Measurements from ENCODE around the gene VIPR2. TPM values are rescaled to one million over a fixed set of nuclear protein-coding genes. Genes with fewer than 3 reads are reported as not detected.

VIPR2 gene
- total RNA-seq, 3 donors from 2014 or later = 0.48 to 14.0 (median 4.6) TPM

DNA sequence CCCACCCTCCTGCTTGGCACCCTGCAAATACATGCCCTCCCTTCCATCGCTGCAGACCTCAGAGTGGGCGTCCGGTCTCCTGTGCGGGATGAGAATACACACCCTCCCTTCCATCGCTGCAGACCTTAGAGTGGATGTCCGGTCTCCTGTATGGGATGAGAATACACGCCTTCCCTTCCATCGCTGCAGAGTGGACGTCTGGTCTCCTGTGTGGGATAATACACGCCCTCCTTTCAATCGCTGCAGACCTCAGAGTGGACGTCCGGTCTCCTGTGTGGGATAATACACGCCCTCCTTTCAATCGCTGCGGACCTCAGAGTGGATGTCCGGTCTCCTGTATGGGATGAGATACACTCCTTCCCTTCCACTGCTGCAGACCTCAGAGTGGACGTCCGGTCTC lies 128.1 kb downstream of the VIPR2 start:
- H3K36me3 ChIP-seq = no peaks in the 10 kb centered on the region
- no peaks in the 10 kb centered on the region for H3K27me3 ChIP-seq
- H3K27ac ChIP-seq = peak overlapping the region in 1 of 2 donors; percentile 84
- no peaks in the 10 kb centered on the region for H3K9me3 ChIP-seq
- no peak for DNase-seq (ENCODE audit: low spot score in 2 of 2)
- no peak overlapping the region for H3K4me3 ChIP-seq
- intact Hi-C loops (cut with DNase I; ENCODE audit: low total_unique reads) = no loop called here
- peaks cover 9 to 18% of the 10 kb centered on the region in 2 donors for H3K4me1 ChIP-seq
- TF ChIP-seq POLR2A (IDR thresholded peaks at IDR 0.05) = no peak
- no peak for TF ChIP-seq POLR2AphosphoS5 (IDR thresholded peaks at IDR 0.05)
- TF ChIP-seq, protein P1, sequence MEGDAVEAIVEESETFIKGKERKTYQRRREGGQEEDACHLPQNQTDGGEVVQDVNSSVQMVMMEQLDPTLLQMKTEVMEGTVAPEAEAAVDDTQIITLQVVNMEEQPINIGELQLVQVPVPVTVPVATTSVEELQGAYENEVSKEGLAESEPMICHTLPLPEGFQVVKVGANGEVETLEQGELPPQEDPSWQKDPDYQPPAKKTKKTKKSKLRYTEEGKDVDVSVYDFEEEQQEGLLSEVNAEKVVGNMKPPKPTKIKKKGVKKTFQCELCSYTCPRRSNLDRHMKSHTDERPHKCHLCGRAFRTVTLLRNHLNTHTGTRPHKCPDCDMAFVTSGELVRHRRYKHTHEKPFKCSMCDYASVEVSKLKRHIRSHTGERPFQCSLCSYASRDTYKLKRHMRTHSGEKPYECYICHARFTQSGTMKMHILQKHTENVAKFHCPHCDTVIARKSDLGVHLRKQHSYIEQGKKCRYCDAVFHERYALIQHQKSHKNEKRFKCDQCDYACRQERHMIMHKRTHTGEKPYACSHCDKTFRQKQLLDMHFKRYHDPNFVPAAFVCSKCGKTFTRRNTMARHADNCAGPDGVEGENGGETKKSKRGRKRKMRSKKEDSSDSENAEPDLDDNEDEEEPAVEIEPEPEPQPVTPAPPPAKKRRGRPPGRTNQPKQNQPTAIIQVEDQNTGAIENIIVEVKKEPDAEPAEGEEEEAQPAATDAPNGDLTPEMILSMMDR (IDR thresholded peaks at IDR 0.05) = no peak

DNA sequence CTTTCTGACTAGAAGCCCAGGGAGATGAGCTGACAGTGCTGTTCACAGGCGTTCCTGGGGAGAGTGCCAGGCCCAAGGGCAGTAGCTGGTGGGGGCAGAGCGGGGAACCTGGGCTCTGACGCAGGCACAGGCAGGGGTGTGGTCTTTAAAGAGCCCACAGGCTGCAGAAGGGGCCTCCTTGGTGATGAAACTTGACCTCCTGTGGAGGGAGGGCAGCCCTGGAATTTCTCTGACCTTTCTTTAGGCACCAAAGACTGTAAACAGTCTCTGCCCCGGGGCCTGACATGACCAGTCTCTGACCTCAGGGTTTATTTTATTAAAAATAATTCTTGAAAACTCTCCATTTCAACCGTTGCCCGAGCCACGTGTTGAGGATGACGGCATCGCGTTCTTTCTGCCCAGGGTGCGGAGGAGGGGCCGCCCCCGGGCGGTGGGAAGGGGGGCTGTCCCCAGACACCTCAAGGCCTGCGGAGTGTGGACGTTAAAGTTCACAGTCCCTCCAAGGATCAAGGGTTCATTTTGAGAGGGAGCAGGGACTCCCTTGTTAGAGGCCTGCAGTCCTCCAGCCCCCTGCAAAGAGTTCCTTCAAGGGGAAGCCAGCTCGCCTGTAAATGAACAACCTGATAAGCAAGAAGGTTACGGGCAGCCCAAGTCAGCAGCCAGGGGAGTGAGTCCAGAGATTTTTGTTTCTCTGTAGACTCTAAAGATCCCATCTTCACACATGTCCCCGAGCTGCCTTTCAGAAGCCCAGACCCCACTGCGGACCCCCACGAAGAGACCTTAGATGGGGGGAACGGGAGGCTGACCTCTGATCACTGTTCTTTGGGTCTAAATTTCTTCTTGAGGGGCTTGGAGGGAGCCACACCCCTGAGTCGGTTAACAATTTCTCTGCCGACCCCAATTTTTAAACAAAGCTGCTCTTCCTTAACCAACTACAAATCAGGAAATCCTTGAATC lies 128.9 kb downstream of the VIPR2 start:
- Histone ChIP-seq H3K9me3 (no peaks in the 10 kb centered on the region), H3K4me1 (peaks cover 9 to 18% of the 10 kb centered on the region in 2 donors), H3K36me3 (no peaks in the 10 kb centered on the region), H3K27me3 (no peaks in the 10 kb centered on the region), H3K27ac (peak overlapping the region; percentile 84 to 91), H3K4me3 (no peak overlapping the region)
- intact Hi-C loops (cut with DNase I; ENCODE audit: low total_unique reads) = no loop called here
- peak in 1 of 2 donors; percentile 89 for DNase-seq (ENCODE audit: low spot score in 2 of 2)
- TF ChIP-seq POLR2AphosphoS5 (IDR thresholded peaks at IDR 0.05) = peak in 2 of 3 donors; percentile 11 to 28
- TF ChIP-seq, protein P1 (IDR thresholded peaks at IDR 0.05) = no peak

DNA sequence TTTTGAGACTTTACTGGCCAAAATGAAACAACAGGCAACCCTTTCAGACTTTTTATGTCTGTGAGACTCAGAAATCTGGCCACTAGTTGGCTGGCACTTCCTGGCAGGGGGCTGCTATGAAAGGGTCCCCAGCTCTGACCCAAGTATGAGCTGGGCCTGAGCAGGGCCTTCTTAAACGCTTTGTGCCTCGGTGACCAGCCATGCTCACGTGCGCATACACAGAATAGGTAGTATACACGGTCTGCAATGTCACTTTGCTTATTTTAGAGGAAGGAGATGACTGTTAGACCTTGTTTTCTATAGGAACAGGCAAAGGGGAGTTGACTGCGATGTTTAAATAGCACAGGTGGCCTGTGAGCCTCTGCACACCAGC lies 129.6 kb downstream of the VIPR2 start:
- Histone ChIP-seq H3K36me3 (no peaks in the 10 kb centered on the region), H3K9me3 (no peaks in the 10 kb centered on the region), H3K4me1 (peaks cover 9 to 18% of the 10 kb centered on the region in 2 donors), H3K4me3 (no peak overlapping the region), H3K27me3 (no peaks in the 10 kb centered on the region), H3K27ac (peak overlapping the region; percentile 84 to 91)
- TF ChIP-seq, protein P1 (IDR thresholded peaks at IDR 0.05) = no peak
- no peak for TF ChIP-seq POLR2AphosphoS5 (IDR thresholded peaks at IDR 0.05)
- no peak for TF ChIP-seq POLR2A (IDR thresholded peaks at IDR 0.05)
- intact Hi-C loops (cut with DNase I; ENCODE audit: low total_unique reads) = no loop called here
- DNase-seq (ENCODE audit: low spot score in 2 of 2) = no peak

DNA sequence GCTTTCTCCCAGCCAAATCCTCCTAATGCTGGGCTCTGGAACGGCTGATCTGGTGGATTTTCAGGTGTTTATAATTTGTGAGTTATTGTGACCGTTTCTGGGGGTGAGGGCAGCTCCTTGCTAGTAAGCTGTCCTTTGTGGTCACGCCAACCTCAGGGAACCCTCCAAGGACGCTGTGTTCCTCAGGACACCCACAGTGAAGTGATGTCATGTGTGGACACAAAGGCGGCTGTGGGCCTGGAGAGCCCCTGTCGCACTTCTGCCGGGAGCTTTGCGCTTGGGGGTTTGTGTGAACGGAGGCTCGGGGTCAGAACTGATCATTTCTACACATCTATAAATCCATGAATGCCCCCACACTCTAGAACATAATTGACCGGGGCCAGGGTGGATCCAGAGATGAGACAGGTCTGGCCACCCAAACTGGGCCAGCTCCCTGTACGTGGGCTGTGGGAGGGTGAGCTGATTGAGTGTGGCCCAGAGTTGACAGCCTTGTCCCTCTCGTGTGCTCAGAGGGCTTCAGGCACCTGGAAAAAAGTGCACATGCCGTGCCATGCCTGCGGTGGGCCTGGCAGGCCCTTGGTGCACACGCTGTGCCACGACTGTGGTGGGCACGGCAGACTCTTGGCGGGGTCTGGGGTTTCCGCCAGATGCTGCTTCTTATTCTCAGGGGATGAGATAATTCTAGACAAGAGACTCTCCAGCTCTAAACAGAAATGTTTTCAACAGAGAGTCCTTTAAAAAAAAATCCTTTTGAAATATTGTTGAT lies 130.2 kb downstream of the VIPR2 start:
- Histone ChIP-seq H3K4me1 (peaks cover 9 to 18% of the 10 kb centered on the region in 2 donors), H3K27me3 (no peaks in the 10 kb centered on the region), H3K27ac (peak overlapping the region; percentile 84 to 91), H3K9me3 (no peaks in the 10 kb centered on the region), H3K36me3 (no peaks in the 10 kb centered on the region), H3K4me3 (no peak overlapping the region)
- peak in 1 of 2 donors; percentile 60 for DNase-seq (ENCODE audit: low spot score in 2 of 2)
- TF ChIP-seq, protein P1 (IDR thresholded peaks at IDR 0.05) = no peak
- TF ChIP-seq POLR2A (IDR thresholded peaks at IDR 0.05) (no peak), POLR2AphosphoS5 (IDR thresholded peaks at IDR 0.05) (no peak)
- intact Hi-C loops (cut with DNase I; ENCODE audit: low total_unique reads) = no loop called here
